Neural cell (in vitro differentiated cells): ENCODE measurements around the gene HDAC1. TPM values are rescaled to one million over a fixed set of nuclear protein-coding genes. Genes with fewer than 3 reads are reported as not detected.

ENCODE experiments used
- H2AFZ ChIP-seq: fragments of 200-600, 300-800 bp; sonication (generic), shearing (Covaris generic); 2 replicates; pipeline ENCODE4 v1.6.0; 2014; ENCODE audit warnings: low read depth, mild to moderate bottlenecking, antibody characterized with exemption, low read length, moderate library complexity
- H3F3A ChIP-seq: fragments of 200-600 bp; shearing (Covaris generic); 2 replicates; pipeline ENCODE4 v1.6.1; 2016; ENCODE audit warnings: mild to moderate bottlenecking, moderate library complexity, mixed read lengths, antibody characterized with exemption, low read length; ENCODE audit not compliant: insufficient read depth, poor library complexity, severe bottlenecking
- H3K27ac ChIP-seq: fragments of 200-600, 300-800 bp; sonication (generic), shearing (Covaris generic); 2 replicates; pipeline ENCODE4 v1.5.1; 2014; ENCODE audit warnings: mild to moderate bottlenecking, low read length, moderate library complexity
- H3K27me3 ChIP-seq: fragments of 300-800, 200-600 bp; sonication (generic), shearing (Covaris generic); 2 replicates; pipeline ENCODE4 v1.6.0; 2014; ENCODE audit warnings: mild to moderate bottlenecking, low read depth, low read length, moderate library complexity; ENCODE audit not compliant: insufficient read depth
- H3K36me3 ChIP-seq: fragments of 300-800, 200-600 bp; sonication (generic), shearing (Covaris generic); 2 replicates; pipeline ENCODE4 v1.5.1; 2014; ENCODE audit warnings: mild to moderate bottlenecking, antibody characterized with exemption, low read length, moderate library complexity; ENCODE audit not compliant: insufficient read depth
- H3K4me2 ChIP-seq: fragments of 300-800, 200-600 bp; sonication (generic), shearing (Covaris generic); 2 replicates; pipeline ENCODE4 v1.6.0; 2014; ENCODE audit warnings: mild to moderate bottlenecking, low read length
- H3K4me3 ChIP-seq: fragments of 300-800, 200-600 bp; sonication (generic), shearing (Covaris generic); 2 replicates; pipeline ENCODE4 v1.5.1; 2014; ENCODE audit warnings: mild to moderate bottlenecking, low read length, moderate library complexity
- H3K79me2 ChIP-seq: fragments of 200-600 bp; shearing (Covaris generic); replicated peaks from 2 replicates; pipeline ENCODE4 v1.6.0; 2014; ENCODE audit warnings: mild to moderate bottlenecking, low read length, moderate library complexity; ENCODE audit not compliant: insufficient read depth
- H3K9ac ChIP-seq: fragments of 300-800, 200-600 bp; sonication (generic), shearing (Covaris generic); 2 replicates; pipeline ENCODE4 v1.6.1; 2016; ENCODE audit warnings: mild to moderate bottlenecking, low read length, mixed read lengths
- H3K9me2 ChIP-seq: fragments of 200-600 bp; shearing (Covaris generic); 2 replicates; pipeline ENCODE4 v1.6.1; 2016; ENCODE audit warnings: mild to moderate bottlenecking, low read length, mixed read lengths; ENCODE audit not compliant: insufficient read depth
- H3K9me3 ChIP-seq: fragments of 200-600, 300-800 bp; sonication (generic), shearing (Covaris generic); 2 replicates; pipeline ENCODE4 v1.6.1; 2016; ENCODE audit warnings: mild to moderate bottlenecking, mixed run types, low read length, moderate library complexity, mixed read lengths
- H4K20me1 ChIP-seq: fragments of 200-600 bp; shearing (Covaris generic); 2 replicates; pipeline ENCODE4 v1.6.1; 2016; ENCODE audit warnings: mild to moderate bottlenecking, mixed run types; ENCODE audit not compliant: insufficient read depth
- EP300 ChIP-seq: fragments of 450-650 bp; conservative IDR thresholded peaks from 2 replicates; pipeline ENCODE4 v1.6.1; 2014; ENCODE audit warnings: antibody characterized with exemption, mild to moderate bottlenecking, moderate library complexity; ENCODE audit not compliant: poor library complexity, severe bottlenecking
- EZH2 ChIP-seq: fragments of 200-600, 300-800 bp; shearing (Covaris generic), sonication (generic); IDR thresholded peaks from 2 replicates; pipeline ENCODE4 v1.6.1; 2014; ENCODE audit warnings: antibody characterized with exemption, low read length, borderline replicate concordance, mild to moderate bottlenecking; ENCODE audit not compliant: insufficient read depth, poor library complexity, severe bottlenecking
- MXI1 ChIP-seq: fragments of 450-650 bp; conservative IDR thresholded peaks from 2 replicates; pipeline ENCODE4 v1.6.1; 2014; ENCODE audit warnings: antibody characterized with exemption, mild to moderate bottlenecking; ENCODE audit not compliant: poor library complexity, severe bottlenecking
- POLR2AphosphoS5 ChIP-seq: IDR thresholded peaks from 2 replicates; pipeline ENCODE4 v1.6.1; 2012
- RAD21 ChIP-seq: fragments of 450-650 bp; conservative IDR thresholded peaks from 2 replicates; pipeline ENCODE4 v1.6.1; 2014; ENCODE audit warnings: antibody characterized with exemption, mild to moderate bottlenecking, moderate library complexity
- SMC3 ChIP-seq: fragments of 450-650 bp; conservative IDR thresholded peaks from 2 replicates; pipeline ENCODE4 v1.6.1; 2014; ENCODE audit warnings: antibody characterized with exemption, mild to moderate bottlenecking, moderate library complexity; ENCODE audit not compliant: poor library complexity
- TAF1 ChIP-seq: IDR thresholded peaks from 2 replicates; pipeline ENCODE4 v1.6.1; 2012; ENCODE audit warnings: low read depth
- polyA plus RNA-seq: library from polyadenylated mRNA; depleted of rRNA; stranded (reverse); fragments of >200 nt; gene quantifications from 2 replicates; pipeline ENCODE4 v1.2.3, GENCODE V29; 2014
- TF ChIP-seq, protein P1 (sequence below): IDR thresholded peaks from 2 replicates; pipeline ENCODE4 v1.6.1; 2012; ENCODE audit warnings: borderline replicate concordance
- TF ChIP-seq, protein P2 (sequence below): fragments of 450-650 bp; IDR thresholded peaks from 2 replicates; pipeline ENCODE4 v1.5.1; 2014; ENCODE audit warnings: antibody characterized with exemption, mild to moderate bottlenecking, moderate library complexity; ENCODE audit not compliant: poor library complexity, severe bottlenecking

Gene HDAC1
- polyA plus RNA-seq, 1 donor from 2014 or later: 60.8 TPM

DNA sequence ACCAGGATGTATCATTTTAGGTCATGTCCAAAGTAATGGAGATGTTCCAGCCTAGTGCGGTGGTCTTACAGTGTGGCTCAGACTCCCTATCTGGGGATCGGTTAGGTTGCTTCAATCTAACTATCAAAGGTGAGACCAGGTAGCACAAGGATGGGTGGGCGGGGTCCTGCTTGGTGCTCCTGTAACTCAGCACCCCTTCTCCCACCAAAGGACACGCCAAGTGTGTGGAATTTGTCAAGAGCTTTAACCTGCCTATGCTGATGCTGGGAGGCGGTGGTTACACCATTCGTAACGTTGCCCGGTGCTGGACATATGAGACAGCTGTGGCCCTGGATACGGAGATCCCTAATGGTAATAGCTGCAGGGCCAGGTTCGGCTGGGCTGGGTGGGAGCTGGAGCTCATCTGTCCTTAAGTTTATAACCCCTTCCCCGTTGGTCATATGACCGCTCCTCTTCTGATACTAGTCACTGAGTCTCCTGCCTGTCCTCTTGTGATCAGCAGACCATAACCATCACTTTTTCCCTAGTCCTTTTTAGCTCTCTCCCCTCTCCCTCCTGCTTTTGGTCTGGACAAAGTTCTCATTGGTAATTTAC lies 38.8 kb downstream of the HDAC1 start:
- Histone ChIP-seq H3K9me3 (no peaks in the 10 kb centered on the region), H3K27me3 (no peaks in the 10 kb centered on the region), H3K9ac (no peak overlapping the region), H3K4me2 (no peak overlapping the region), H3F3A (no peaks in the 10 kb centered on the region), H3K9me2 (no peaks in the 10 kb centered on the region), H3K36me3 (peaks cover 6% of the 10 kb centered on the region), H2AFZ (no peak overlapping the region), H3K4me3 (no peak overlapping the region), H3K27ac (no peak overlapping the region), H3K79me2 (peaks cover 29% of the 10 kb centered on the region), H4K20me1 (peaks cover 22% of the 10 kb centered on the region)
- no peak for TF ChIP-seq POLR2AphosphoS5
- no peak for TF ChIP-seq SMC3
- TF ChIP-seq, protein P1, sequence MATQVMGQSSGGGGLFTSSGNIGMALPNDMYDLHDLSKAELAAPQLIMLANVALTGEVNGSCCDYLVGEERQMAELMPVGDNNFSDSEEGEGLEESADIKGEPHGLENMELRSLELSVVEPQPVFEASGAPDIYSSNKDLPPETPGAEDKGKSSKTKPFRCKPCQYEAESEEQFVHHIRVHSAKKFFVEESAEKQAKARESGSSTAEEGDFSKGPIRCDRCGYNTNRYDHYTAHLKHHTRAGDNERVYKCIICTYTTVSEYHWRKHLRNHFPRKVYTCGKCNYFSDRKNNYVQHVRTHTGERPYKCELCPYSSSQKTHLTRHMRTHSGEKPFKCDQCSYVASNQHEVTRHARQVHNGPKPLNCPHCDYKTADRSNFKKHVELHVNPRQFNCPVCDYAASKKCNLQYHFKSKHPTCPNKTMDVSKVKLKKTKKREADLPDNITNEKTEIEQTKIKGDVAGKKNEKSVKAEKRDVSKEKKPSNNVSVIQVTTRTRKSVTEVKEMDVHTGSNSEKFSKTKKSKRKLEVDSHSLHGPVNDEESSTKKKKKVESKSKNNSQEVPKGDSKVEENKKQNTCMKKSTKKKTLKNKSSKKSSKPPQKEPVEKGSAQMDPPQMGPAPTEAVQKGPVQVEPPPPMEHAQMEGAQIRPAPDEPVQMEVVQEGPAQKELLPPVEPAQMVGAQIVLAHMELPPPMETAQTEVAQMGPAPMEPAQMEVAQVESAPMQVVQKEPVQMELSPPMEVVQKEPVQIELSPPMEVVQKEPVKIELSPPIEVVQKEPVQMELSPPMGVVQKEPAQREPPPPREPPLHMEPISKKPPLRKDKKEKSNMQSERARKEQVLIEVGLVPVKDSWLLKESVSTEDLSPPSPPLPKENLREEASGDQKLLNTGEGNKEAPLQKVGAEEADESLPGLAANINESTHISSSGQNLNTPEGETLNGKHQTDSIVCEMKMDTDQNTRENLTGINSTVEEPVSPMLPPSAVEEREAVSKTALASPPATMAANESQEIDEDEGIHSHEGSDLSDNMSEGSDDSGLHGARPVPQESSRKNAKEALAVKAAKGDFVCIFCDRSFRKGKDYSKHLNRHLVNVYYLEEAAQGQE: no peak
- TF ChIP-seq, protein P2, sequence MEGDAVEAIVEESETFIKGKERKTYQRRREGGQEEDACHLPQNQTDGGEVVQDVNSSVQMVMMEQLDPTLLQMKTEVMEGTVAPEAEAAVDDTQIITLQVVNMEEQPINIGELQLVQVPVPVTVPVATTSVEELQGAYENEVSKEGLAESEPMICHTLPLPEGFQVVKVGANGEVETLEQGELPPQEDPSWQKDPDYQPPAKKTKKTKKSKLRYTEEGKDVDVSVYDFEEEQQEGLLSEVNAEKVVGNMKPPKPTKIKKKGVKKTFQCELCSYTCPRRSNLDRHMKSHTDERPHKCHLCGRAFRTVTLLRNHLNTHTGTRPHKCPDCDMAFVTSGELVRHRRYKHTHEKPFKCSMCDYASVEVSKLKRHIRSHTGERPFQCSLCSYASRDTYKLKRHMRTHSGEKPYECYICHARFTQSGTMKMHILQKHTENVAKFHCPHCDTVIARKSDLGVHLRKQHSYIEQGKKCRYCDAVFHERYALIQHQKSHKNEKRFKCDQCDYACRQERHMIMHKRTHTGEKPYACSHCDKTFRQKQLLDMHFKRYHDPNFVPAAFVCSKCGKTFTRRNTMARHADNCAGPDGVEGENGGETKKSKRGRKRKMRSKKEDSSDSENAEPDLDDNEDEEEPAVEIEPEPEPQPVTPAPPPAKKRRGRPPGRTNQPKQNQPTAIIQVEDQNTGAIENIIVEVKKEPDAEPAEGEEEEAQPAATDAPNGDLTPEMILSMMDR: no peak
- TF ChIP-seq EP300: no peak
- TF ChIP-seq EZH2: no peak
- TF ChIP-seq MXI1: no peak
- TF ChIP-seq RAD21: no peak
- TF ChIP-seq TAF1: no peak

DNA sequence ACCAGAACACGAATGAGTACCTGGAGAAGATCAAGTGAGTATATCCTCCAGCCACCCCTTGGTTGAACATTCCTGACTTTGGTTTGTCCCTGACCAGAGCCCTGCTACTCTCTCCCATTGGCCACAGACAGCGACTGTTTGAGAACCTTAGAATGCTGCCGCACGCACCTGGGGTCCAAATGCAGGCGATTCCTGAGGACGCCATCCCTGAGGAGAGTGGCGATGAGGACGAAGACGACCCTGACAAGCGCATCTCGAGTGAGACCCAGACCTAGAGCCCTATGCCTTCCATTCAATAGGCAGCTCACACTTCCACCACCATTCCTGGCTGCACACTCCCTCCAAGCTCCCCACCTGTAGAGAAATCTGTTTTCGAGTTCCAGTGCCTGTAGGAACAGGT lies 39.7 kb downstream of the HDAC1 start:
- no peak overlapping the region for H2AFZ ChIP-seq
- H3K9me2 ChIP-seq: no peaks in the 10 kb centered on the region
- no peak overlapping the region for H3K4me3 ChIP-seq
- no peaks in the 10 kb centered on the region for H3K27me3 ChIP-seq
- no peaks in the 10 kb centered on the region for H3K9me3 ChIP-seq
- peaks cover 6% of the 10 kb centered on the region for H3K36me3 ChIP-seq
- H3K27ac ChIP-seq: no peak overlapping the region
- TF ChIP-seq EP300 (no peak), MXI1 (no peak), POLR2AphosphoS5 (no peak), TAF1 (no peak), EZH2 (no peak), SMC3 (no peak), RAD21 (no peak)
- TF ChIP-seq, protein P2: no peak
- TF ChIP-seq, protein P1: no peak
- no peaks in the 10 kb centered on the region for H3F3A ChIP-seq
- H3K4me2 ChIP-seq: no peak overlapping the region
- H3K9ac ChIP-seq: no peak overlapping the region
- peaks cover 22% of the 10 kb centered on the region for H4K20me1 ChIP-seq
- peaks cover 34% of the 10 kb centered on the region for H3K79me2 ChIP-seq
